HepG2 (cell line): ENCODE results near the gene GPC2. TPM values are rescaled to one million over a fixed set of nuclear protein-coding genes. Genes with fewer than 3 reads are reported as not detected.

ENCODE experiments used
- ATF6 ChIP-seq: sonication (generic); formaldehyde crosslinking; conservative IDR thresholded peaks from 2 replicates; pipeline ENCODE4 v1.4.0; 2020; ENCODE audit warnings: missing genetic modification reagents
- HMG20B ChIP-seq: conservative IDR thresholded peaks from 2 replicates; pipeline ENCODE4 v1.6.1; 2016; ENCODE audit warnings: missing genetic modification reagents, missing compliant biosample characterization
- HMGA1 ChIP-seq: sonication (generic); formaldehyde crosslinking; conservative IDR thresholded peaks from 2 replicates; pipeline ENCODE4 v1.4.0; 2020; ENCODE audit warnings: missing genetic modification reagents
- JUND ChIP-seq: sonication (generic); formaldehyde crosslinking; IDR thresholded peaks from 2 replicates; pipeline ENCODE4 v1.8.0; 2022; ENCODE audit warnings: mild to moderate bottlenecking, missing genetic modification reagents
- MBD4 ChIP-seq: IDR thresholded peaks from 2 replicates; pipeline ENCODE4 v1.6.1; 2012; ENCODE audit warnings: low read length, inconsistent platforms, borderline replicate concordance
- NFATC3 ChIP-seq: sonication (generic); formaldehyde crosslinking; IDR thresholded peaks from 2 replicates; pipeline ENCODE4 v1.5.1; 2020; ENCODE audit warnings: mild to moderate bottlenecking, missing genetic modification reagents
- NRL ChIP-seq: sonication (generic); formaldehyde crosslinking; IDR thresholded peaks from 2 replicates; pipeline ENCODE4 v1.5.0; 2020; ENCODE audit warnings: missing genetic modification reagents, mild to moderate bottlenecking, moderate library complexity, borderline replicate concordance
- PCBP1 ChIP-seq: fragments of 200-400 bp; formaldehyde crosslinking; IDR thresholded peaks from 2 replicates; pipeline ENCODE4 v1.6.1; 2017; ENCODE audit warnings: mild to moderate bottlenecking, low read depth, low read length, borderline replicate concordance
- PHF8 ChIP-seq: sonication (generic); formaldehyde crosslinking; IDR thresholded peaks from 2 replicates; pipeline ENCODE4 v1.5.0; 2020; ENCODE audit warnings: missing genetic modification reagents
- RFXAP ChIP-seq: sonication (generic); formaldehyde crosslinking; IDR thresholded peaks from 2 replicates; pipeline ENCODE4 v1.4.0; 2020; ENCODE audit warnings: missing genetic modification reagents, borderline replicate concordance
- SRY ChIP-seq: sonication (generic); formaldehyde crosslinking; IDR thresholded peaks from 2 replicates; pipeline ENCODE4 v1.8.0; 2022; ENCODE audit warnings: mild to moderate bottlenecking, missing genetic modification reagents
- YEATS4 ChIP-seq: sonication (generic); formaldehyde crosslinking; IDR thresholded peaks from 2 replicates; pipeline ENCODE4 v1.4.0; 2020; ENCODE audit warnings: missing genetic modification reagents, borderline replicate concordance
- ZBED4 ChIP-seq: sonication (generic); formaldehyde crosslinking; IDR thresholded peaks from 2 replicates; pipeline ENCODE4 v1.4.0; 2020; ENCODE audit warnings: missing genetic modification reagents, borderline replicate concordance
- ZBTB43 ChIP-seq: sonication (generic); formaldehyde crosslinking; conservative IDR thresholded peaks from 2 replicates; pipeline ENCODE4 v1.4.0; 2020; ENCODE audit warnings: missing genetic modification reagents
- ZFP62 ChIP-seq: sonication (generic); formaldehyde crosslinking; IDR thresholded peaks from 2 replicates; pipeline ENCODE4 v1.4.0; 2020; ENCODE audit warnings: missing genetic modification reagents
- ZNF567 ChIP-seq: sonication (generic); formaldehyde crosslinking; IDR thresholded peaks from 2 replicates; pipeline ENCODE4 v1.8.1; 2023; ENCODE audit warnings: mild to moderate bottlenecking, missing genetic modification reagents, borderline replicate concordance
- ZNF572 ChIP-seq: sonication (generic); formaldehyde crosslinking; IDR thresholded peaks from 2 replicates; pipeline ENCODE4 v1.5.1; 2020; ENCODE audit warnings: mild to moderate bottlenecking, missing genetic modification reagents
- ZNF746 ChIP-seq: sonication (generic); formaldehyde crosslinking; IDR thresholded peaks from 2 replicates; pipeline ENCODE4 v1.8.0; 2022; ENCODE audit warnings: mild to moderate bottlenecking, missing genetic modification reagents
- ZNF747 ChIP-seq: sonication (generic); formaldehyde crosslinking; IDR thresholded peaks from 2 replicates; pipeline ENCODE4 v1.8.1; 2023; ENCODE audit warnings: missing genetic modification reagents, mild to moderate bottlenecking, borderline replicate concordance
- ZNF773 ChIP-seq: sonication (generic); formaldehyde crosslinking; IDR thresholded peaks from 2 replicates; pipeline ENCODE4 v1.4.0; 2020; ENCODE audit warnings: missing genetic modification reagents, borderline replicate concordance
- polyA plus RNA-seq, 8 experiments: library from polyadenylated mRNA; depleted of rRNA in 3 of 8; stranded (reverse) in 7 of 8; unstranded in 1 of 8; fragments of >200 nt; fragmentation: Illumina TruSeq in 4 of 8; extraction: Trizol in 4 of 8; gene quantifications; 2 replicates each; pipeline versions ENCODE4 v1.2.1 to v1.2.3, GENCODE V29; 2011 to 2016; ENCODE audit warnings: low read depth in 4 of 8, missing spikeins in 1 of 8, mixed read lengths in 1 of 8; ENCODE audit not compliant: insufficient read depth in 1 of 8
- total RNA-seq, 5 experiments: library from RNA; depleted of rRNA; stranded (reverse); fragments of >200 nt; fragmentation: Illumina TruSeq; extraction: Trizol; gene quantifications; 2 replicates each; pipeline ENCODE4 v1.2.3, GENCODE V29; 2016; ENCODE audit warnings: low read depth in 1 of 5
- TF ChIP-seq, protein P1 (sequence below): IDR thresholded peaks from 2 replicates; pipeline ENCODE4 v1.6.1; 2018; ENCODE audit warnings: missing genetic modification reagents

The GPC2 gene
- total and polyA plus RNA-seq, 2 of the 13 experiments (the other 11 are each of a cell fraction or from before 2014, with no cell fraction given), result 0.64 to 0.78 TPM

DNA sequence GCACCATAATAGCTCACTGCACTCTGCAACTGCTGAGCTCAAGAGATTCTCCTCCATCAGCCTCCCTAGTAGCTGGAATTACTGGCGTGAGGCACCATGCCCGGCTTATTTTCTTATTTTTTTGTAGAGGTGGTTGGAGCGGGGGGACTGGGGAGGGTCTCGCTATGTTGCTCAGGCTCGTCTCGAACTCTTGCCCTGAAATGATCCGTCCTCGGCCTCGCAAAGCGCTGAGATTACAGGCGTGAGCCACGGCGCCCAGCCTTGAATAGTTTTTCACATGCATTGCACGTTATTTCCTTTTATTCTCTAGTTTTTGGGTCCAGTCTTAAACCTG lies 29.0 kb downstream of the GPC2 start (continued):
- TF ChIP-seq PCBP1, result no peak
- TF ChIP-seq ZBED4 (CRISPR knock-in tag), result no peak
- no peak for TF ChIP-seq ZBTB43 (CRISPR knock-in tag)
- peak; percentile 4; the same call in 1 of the 2 replicates for TF ChIP-seq YEATS4 (CRISPR knock-in tag)
- TF ChIP-seq ZFP62 (CRISPR knock-in tag), result no peak
- TF ChIP-seq MBD4, result no peak
- no peak for TF ChIP-seq ATF6 (CRISPR knock-in tag)
- no peak for TF ChIP-seq NFATC3 (CRISPR knock-in tag)
- no peak for TF ChIP-seq ZNF773
- TF ChIP-seq ZNF746 (CRISPR knock-in tag), result 0 out of 2 replicates have a peak, but pooled peaks have one; percentile 17
- TF ChIP-seq HMG20B, result no peak
- TF ChIP-seq PHF8 (CRISPR knock-in tag), result no peak
- 0 out of 2 replicates have a peak, but pooled peaks have one; percentile 29 for TF ChIP-seq SRY (CRISPR knock-in tag)
- no peak for TF ChIP-seq ZNF747 (CRISPR knock-in tag)
- peak; percentile 56; the same call in 1 of the 2 replicates for TF ChIP-seq NRL
- no peak for TF ChIP-seq RFXAP (CRISPR knock-in tag)
- TF ChIP-seq JUND (CRISPR knock-in tag), result no peak
- no peak for TF ChIP-seq HMGA1
- no peak for TF ChIP-seq ZNF572 (CRISPR knock-in tag)
- no peak for TF ChIP-seq ZNF567 (CRISPR knock-in tag)
- TF ChIP-seq, protein P1, sequence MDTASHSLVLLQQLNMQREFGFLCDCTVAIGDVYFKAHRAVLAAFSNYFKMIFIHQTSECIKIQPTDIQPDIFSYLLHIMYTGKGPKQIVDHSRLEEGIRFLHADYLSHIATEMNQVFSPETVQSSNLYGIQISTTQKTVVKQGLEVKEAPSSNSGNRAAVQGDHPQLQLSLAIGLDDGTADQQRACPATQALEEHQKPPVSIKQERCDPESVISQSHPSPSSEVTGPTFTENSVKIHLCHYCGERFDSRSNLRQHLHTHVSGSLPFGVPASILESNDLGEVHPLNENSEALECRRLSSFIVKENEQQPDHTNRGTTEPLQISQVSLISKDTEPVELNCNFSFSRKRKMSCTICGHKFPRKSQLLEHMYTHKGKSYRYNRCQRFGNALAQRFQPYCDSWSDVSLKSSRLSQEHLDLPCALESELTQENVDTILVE (CRISPR knock-in tag), result no peak
